Activated CD8-positive, alpha-beta T cell treated with anti-CD3 and anti-CD28 coated beads, Interleukin-2, amount 10 ng/mL, durations not matched to agents 7 days and 5 days (primary cell): Measurements from ENCODE around the gene ATL2. TPM values are rescaled to one million over a fixed set of nuclear protein-coding genes. Genes with fewer than 3 reads are reported as not detected.
A peak's percentile ranks its signal among the peaks of the same experiment; 100 is the strongest.
"Not testable (repeated sequence)": the region's sequence is repeated elsewhere in the genome, so short reads cannot be mapped to it uniquely, and the experiment has no call there.

ENCODE experiments used
- ATAC-seq: fragments of 150-1000 bp; cut with Tn5 transposase; one replicate; pipeline ENCODE4 v1.10.0; 2021; ENCODE audit warnings: moderate library complexity
- CTCF ChIA-PET: fragments of 350-600 bp; sonication (Branson Sonifier 250); formaldehyde crosslinking; loops from one replicate; lab custom pipeline; 2021; ENCODE audit warnings: antibody characterized with exemption; lab: Charles Lee
- POLR2A ChIA-PET: fragments of 350-600 bp; sonication (Branson Sonifier 250); formaldehyde crosslinking; loops from one replicate; lab custom pipeline; 2021; ENCODE audit warnings: antibody characterized with exemption; lab: Charles Lee
- DNase-seq: peaks from one replicate; pipeline ENCODE4 v3.0.0-alpha.2; 2020
- H3K27ac Mint-ChIP-seq: one replicate; pipeline ENCODE4 v1.8.0; 2021; ENCODE audit warnings: mild to moderate bottlenecking, mixed read lengths
- H3K27me3 Mint-ChIP-seq: one replicate; pipeline ENCODE4 v1.8.0; 2021; ENCODE audit warnings: low read depth, mixed read lengths
- H3K36me3 Mint-ChIP-seq: one replicate; pipeline ENCODE4 v1.8.0; 2021; ENCODE audit warnings: low read depth, mixed read lengths
- H3K4me1 Mint-ChIP-seq: one replicate; pipeline ENCODE4 v1.8.0; 2021; ENCODE audit warnings: low read depth, mixed read lengths
- H3K4me3 Mint-ChIP-seq: one replicate; pipeline ENCODE4 v1.8.0; 2021; ENCODE audit warnings: mild to moderate bottlenecking, mixed read lengths
- H3K9me3 Mint-ChIP-seq: one replicate; pipeline ENCODE4 v1.8.0; 2022; ENCODE audit warnings: mixed read lengths; ENCODE audit not compliant: insufficient read depth
- total RNA-seq, 2 experiments: library from RNA; stranded (reverse); gene quantifications; one replicate each; pipeline ENCODE4 v1.2.3, GENCODE V29; 2021

ATL2 gene
- total RNA-seq, 2 experiments from 2014 or later = 50.5 to 58.7 TPM

GRCh38 chr2:38293152-38293865 is 83.8 kb downstream of the ATL2 start:
- ChIA-PET POLR2A (no interaction called here), CTCF (interaction anchor here (0.7 to 1.2 kb wide), 2 partner anchors 22 to 177 kb away, joined by 3 read pairs; no protein-coding TSS in a partner anchor)

GRCh38 chr2:38290332-38290731 is 86.7 kb downstream of the ATL2 start:
- H3K4me1 Mint-ChIP-seq = peaks cover 2% of the 10 kb centered on the region
- CTCF ChIA-PET = no interaction called here
- peaks cover 22% of the 10 kb centered on the region for H3K27me3 Mint-ChIP-seq
- POLR2A ChIA-PET = no interaction called here
- DNase-seq (no peak), ATAC-seq (no peak)
- H3K36me3 Mint-ChIP-seq = peaks cover 2% of the 10 kb centered on the region
- no peak overlapping the region for H3K27ac Mint-ChIP-seq
- H3K9me3 Mint-ChIP-seq = no peaks in the 10 kb centered on the region
- H3K4me3 Mint-ChIP-seq = no peak overlapping the region

More at GRCh38 chr2:38293152-38293865, 83.8 kb downstream of the ATL2 start:
- Mint-ChIP-seq H3K9me3 (no peaks in the 10 kb centered on the region), H3K27ac (no peak overlapping the region), H3K27me3 (peaks cover 10% of the 10 kb centered on the region), H3K4me1 (no peaks in the 10 kb centered on the region), H3K4me3 (no peak overlapping the region), H3K36me3 (peaks cover 19% of the 10 kb centered on the region)
- ATAC-seq = no peak
- no peak for DNase-seq

GRCh38 chr2:38284971-38285370 is 92.1 kb downstream of the ATL2 start:
- DNase-seq (no peak), ATAC-seq (no peak)
- H3K9me3 Mint-ChIP-seq = no peaks in the 10 kb centered on the region
- no peak overlapping the region for H3K27ac Mint-ChIP-seq
- peaks cover 4% of the 10 kb centered on the region for H3K4me1 Mint-ChIP-seq
- ChIA-PET POLR2A (no interaction called here), CTCF (no interaction called here)
- H3K4me3 Mint-ChIP-seq = no peak overlapping the region
- H3K27me3 Mint-ChIP-seq = peaks cover 32% of the 10 kb centered on the region
- no peaks in the 10 kb centered on the region for H3K36me3 Mint-ChIP-seq

DNA sequence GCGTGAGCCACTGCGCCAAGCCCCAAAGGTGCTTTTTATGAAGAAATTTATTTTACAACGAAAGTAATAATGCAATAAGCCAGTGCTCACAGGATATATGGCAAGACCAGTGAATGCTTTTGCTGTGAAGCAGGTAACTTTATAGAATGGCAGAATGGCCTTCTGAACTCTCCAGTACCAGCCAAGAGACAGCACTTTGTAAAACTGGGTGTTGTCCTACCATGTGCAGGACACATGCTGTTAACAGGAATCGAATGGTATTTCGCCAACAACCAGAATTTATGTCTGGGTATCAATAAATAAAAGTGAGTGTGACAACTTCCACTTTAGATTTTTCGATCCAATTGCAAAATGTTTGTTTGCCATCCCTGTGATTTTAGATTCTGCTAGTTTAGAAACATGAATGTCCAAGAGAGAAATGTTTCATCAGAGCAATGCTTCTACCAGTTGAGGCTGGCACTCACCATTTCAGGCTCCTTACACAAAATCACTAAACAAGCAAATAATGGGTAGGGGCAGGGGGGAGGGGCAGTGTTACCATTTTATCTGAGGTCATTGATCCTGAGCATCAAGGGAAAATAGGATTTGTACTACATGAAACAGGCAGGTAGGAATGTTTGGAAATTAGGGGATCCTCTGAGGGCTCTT is 95.9 kb downstream of the ATL2 start:
- ChIA-PET POLR2A (no interaction called here), CTCF (no interaction called here)
- peaks cover 16% of the 10 kb centered on the region for H3K27me3 Mint-ChIP-seq
- H3K4me1 Mint-ChIP-seq = peaks cover 4% of the 10 kb centered on the region
- H3K4me3 Mint-ChIP-seq = no peak overlapping the region
- no peak for ATAC-seq
- H3K36me3 Mint-ChIP-seq = no peaks in the 10 kb centered on the region
- H3K27ac Mint-ChIP-seq = no peak overlapping the region
- no peak for DNase-seq
- H3K9me3 Mint-ChIP-seq = no peaks in the 10 kb centered on the region

DNA sequence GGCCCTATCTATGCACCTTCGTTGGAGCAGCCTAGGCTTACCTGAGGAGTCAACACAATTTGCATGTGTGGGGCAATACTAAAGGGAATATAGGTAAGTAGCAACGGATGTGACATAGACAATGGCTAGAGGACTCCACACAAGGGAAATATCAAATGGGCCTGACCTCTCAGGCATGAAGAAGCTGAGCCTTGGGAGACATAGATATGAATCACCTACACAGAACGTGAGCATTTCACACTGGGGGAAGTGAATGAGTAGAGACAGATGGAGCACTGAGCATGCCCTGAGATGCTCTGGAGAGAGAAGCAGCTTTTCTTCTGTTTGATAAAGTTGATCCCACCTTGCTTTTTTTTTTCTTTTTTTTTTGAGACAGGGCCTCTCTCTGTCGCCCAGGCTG is 97.9 kb downstream of the ATL2 start:
- Mint-ChIP-seq H3K27ac (no peak overlapping the region), H3K4me3 (no peak overlapping the region), H3K9me3 (no peaks in the 10 kb centered on the region), H3K27me3 (peaks cover 14% of the 10 kb centered on the region), H3K36me3 (no peaks in the 10 kb centered on the region), H3K4me1 (peaks cover 2% of the 10 kb centered on the region)
- POLR2A ChIA-PET = interaction anchor here (0.9 kb wide), 1 partner anchor 472 kb away, joined by 3 read pairs; the partner anchor contains the start of gene SRSF7
- CTCF ChIA-PET = interaction anchor here (1.4 kb wide), 1 partner anchor 229 kb away, joined by 4 read pairs; no protein-coding TSS in a partner anchor
- DNase-seq = no peak
- ATAC-seq = no peak

DNA sequence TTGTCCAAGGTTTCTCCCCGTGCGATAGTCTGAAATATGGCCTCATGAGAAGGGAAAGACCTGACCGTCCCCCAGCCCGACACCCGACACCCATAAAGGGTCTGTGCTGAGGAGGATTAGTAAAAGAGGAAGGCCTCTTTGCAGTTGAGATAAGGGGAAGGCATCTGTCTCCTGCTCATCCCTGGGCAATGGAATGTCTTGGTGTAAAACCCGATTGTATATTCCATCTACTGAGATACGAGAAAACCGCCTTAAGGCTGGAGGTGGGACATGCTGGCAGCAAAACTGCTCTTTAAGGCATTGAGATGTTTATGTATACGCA is 99.0 kb downstream of the ATL2 start:
- DNase-seq, CTCF ChIA-PET, H3K27ac Mint-ChIP-seq, H3K36me3 Mint-ChIP-seq, H3K27me3 Mint-ChIP-seq, H3K4me1 Mint-ChIP-seq, H3K9me3 Mint-ChIP-seq, H3K4me3 Mint-ChIP-seq, POLR2A ChIA-PET, ATAC-seq: not testable (repeated sequence)

- H3K9me3 Mint-ChIP-seq = no peaks in the 10 kb centered on the region
- ChIA-PET CTCF (interaction anchor here (1.3 to 1.6 kb wide), 2 partner anchors 201 to 296 kb away, joined by 3 to 4 read pairs; partner anchors contain the start of gene CYP1B1), POLR2A (no interaction called here)
- peaks cover 6% of the 10 kb centered on the region for H3K27me3 Mint-ChIP-seq
- no peak overlapping the region for H3K27ac Mint-ChIP-seq
- no peak for DNase-seq
- ATAC-seq = no peak
- H3K36me3 Mint-ChIP-seq = no peaks in the 10 kb centered on the region
- H3K4me1 Mint-ChIP-seq = peaks cover 2% of the 10 kb centered on the region
- no peak overlapping the region for H3K4me3 Mint-ChIP-seq
Measured at GRCh38 chr2:38277245-38278116, 99.6 kb downstream of the ATL2 start.

GRCh38 chr2:38274286-38275276 is 102.5 kb downstream of the ATL2 start:
- Mint-ChIP-seq H3K4me1 (peaks cover 2% of the 10 kb centered on the region), H3K27me3 (peaks cover 2% of the 10 kb centered on the region), H3K4me3 (no peak overlapping the region), H3K36me3 (no peaks in the 10 kb centered on the region), H3K9me3 (no peaks in the 10 kb centered on the region), H3K27ac (no peak overlapping the region)
- peak; percentile 55 for DNase-seq
- CTCF ChIA-PET = interaction anchor here (0.6 to 1.5 kb wide), 23 partner anchors 9 to 869 kb away, joined by 3 to 12 read pairs (median 3); partner anchors contain the start of genes CYP1B1 and RMDN2
- POLR2A ChIA-PET = no interaction called here
- ATAC-seq = peak; percentile 42

GRCh38 chr2:38271697-38272096 is 105.4 kb downstream of the ATL2 start:
- no peak for ATAC-seq

GRCh38 chr2:38269421-38269820 is 107.7 kb downstream of the ATL2 start:
- POLR2A ChIA-PET = no interaction called here
- DNase-seq = no peak
- no peak for ATAC-seq
- Mint-ChIP-seq H3K4me1 (peaks cover 14% of the 10 kb centered on the region), H3K4me3 (no peak overlapping the region), H3K27ac (no peak overlapping the region), H3K9me3 (peaks cover 4% of the 10 kb centered on the region), H3K27me3 (peaks cover 3% of the 10 kb centered on the region), H3K36me3 (no peaks in the 10 kb centered on the region)
- CTCF ChIA-PET = interaction anchor here (1.2 kb wide), 1 partner anchor 196 kb away, joined by 3 read pairs; no protein-coding TSS in a partner anchor

More at GRCh38 chr2:38271697-38272096, 105.4 kb downstream of the ATL2 start:
- H3K27ac Mint-ChIP-seq = no peak overlapping the region
- CTCF ChIA-PET = interaction anchor here (1.8 kb wide), 1 partner anchor 105 kb away, joined by 5 read pairs; the partner anchor contains the start of gene ATL2
- no peak for DNase-seq
- no peaks in the 10 kb centered on the region for H3K36me3 Mint-ChIP-seq
- POLR2A ChIA-PET = no interaction called here
- H3K9me3 Mint-ChIP-seq = no peaks in the 10 kb centered on the region
- peaks cover 2% of the 10 kb centered on the region for H3K27me3 Mint-ChIP-seq
- H3K4me1 Mint-ChIP-seq = peaks cover 11% of the 10 kb centered on the region
- no peak overlapping the region for H3K4me3 Mint-ChIP-seq
